A673 (cell line): ENCODE data around the gene NCOR1. TPM values are rescaled to one million over a fixed set of nuclear protein-coding genes. Genes with fewer than 3 reads are reported as not detected.

Source experiments
- BruUV-seq: library from RNA; stranded (reverse); fragments of 400-500 nt; replicated peaks from 2 replicates; lab custom pipeline; 2021; lab: Mats Ljungman, UMichigan
- CTCF ChIA-PET: fragments of 300-600 bp; sonication (Branson Sonifier 250); formaldehyde crosslinking; loops from one replicate; lab custom pipeline; 2022; ENCODE audit warnings: antibody characterized with exemption; lab: Charles Lee
- POLR2A ChIA-PET: fragments of 300-600 bp; sonication (Branson Sonifier 250); formaldehyde crosslinking; loops from one replicate; lab custom pipeline; 2022; ENCODE audit warnings: antibody characterized with exemption; ENCODE audit not compliant: low non-redundant PET; lab: Charles Lee
- DNase-seq: peaks from one replicate; pipeline ENCODE4 v3.0.0-alpha.2; 2015; ENCODE audit warnings: low spot score
- H3K27ac ChIP-seq: fragments of 200-600 bp; sonication (generic); 2 replicates; pipeline ENCODE4 v1.5.1; 2016; ENCODE audit warnings: mixed run types, low read depth, mild to moderate bottlenecking, mixed read lengths, antibody characterized with exemption, low read length; ENCODE audit not compliant: poor library complexity, severe bottlenecking
- H3K27me3 ChIP-seq: fragments of 200-600 bp; sonication (generic); replicated peaks from 2 replicates; pipeline ENCODE4 v1.6.1; 2017; ENCODE audit warnings: mixed run types, low read depth, mild to moderate bottlenecking, mixed read lengths, antibody characterized with exemption, low read length; ENCODE audit not compliant: insufficient read depth, poor library complexity
- H3K36me3 ChIP-seq: fragments of 200-600 bp; sonication (generic); 2 replicates; pipeline ENCODE4 v1.6.1; 2016; ENCODE audit warnings: mixed run types, mild to moderate bottlenecking, mixed read lengths, antibody characterized with exemption, low read length; ENCODE audit not compliant: insufficient read depth, poor library complexity, severe bottlenecking
- H3K4me1 ChIP-seq: fragments of 200-600 bp; sonication (generic); 2 replicates; pipeline ENCODE4 v1.6.1; 2017; ENCODE audit warnings: mixed run types, mild to moderate bottlenecking, mixed read lengths, antibody characterized with exemption, low read length; ENCODE audit not compliant: insufficient read depth, poor library complexity, severe bottlenecking
- H3K4me3 ChIP-seq: fragments of 200-600 bp; sonication (generic); 2 replicates; pipeline ENCODE4 v1.5.1; 2016; ENCODE audit warnings: low read depth, mixed run types, mild to moderate bottlenecking, mixed read lengths, low read length; ENCODE audit not compliant: poor library complexity, severe bottlenecking
- H3K9me3 ChIP-seq: fragments of 200-600 bp; sonication (generic); 2 replicates; pipeline ENCODE4 v1.6.1; 2016; ENCODE audit warnings: mixed run types, low read depth, mild to moderate bottlenecking, mixed read lengths, antibody characterized with exemption, low read length; ENCODE audit not compliant: poor library complexity, severe bottlenecking
- EZH2 ChIP-seq: fragments of 200-600 bp; sonication (generic); IDR thresholded peaks from 2 replicates; pipeline ENCODE4 v1.6.1; 2017; ENCODE audit warnings: borderline replicate concordance, low read depth, mild to moderate bottlenecking, mixed read lengths, antibody characterized with exemption, low read length; ENCODE audit not compliant: poor library complexity, severe bottlenecking
- intact Hi-C: fragments of 100-400 bp; cut with micrococcal nuclease; formaldehyde crosslinking; loops from one replicate; pipeline ENCODE4 v1.10.0; 2022; ENCODE audit not compliant: unreplicated experiment
- total RNA-seq: library from RNA; stranded (reverse); gene quantifications from 2 replicates; pipeline ENCODE4 v1.2.3, GENCODE V29; 2021
- TF ChIP-seq, protein P1 (sequence below): fragments of 300-800, 200-600 bp; sonication (generic); conservative IDR thresholded peaks from 2 replicates; pipeline ENCODE4 v1.5.1; 2017; ENCODE audit warnings: low read depth, mild to moderate bottlenecking, antibody characterized with exemption, low read length, moderate library complexity, mixed read lengths

Gene NCOR1
- total RNA-seq, 1 experiment from 2014 or later: 150 TPM

DNA sequence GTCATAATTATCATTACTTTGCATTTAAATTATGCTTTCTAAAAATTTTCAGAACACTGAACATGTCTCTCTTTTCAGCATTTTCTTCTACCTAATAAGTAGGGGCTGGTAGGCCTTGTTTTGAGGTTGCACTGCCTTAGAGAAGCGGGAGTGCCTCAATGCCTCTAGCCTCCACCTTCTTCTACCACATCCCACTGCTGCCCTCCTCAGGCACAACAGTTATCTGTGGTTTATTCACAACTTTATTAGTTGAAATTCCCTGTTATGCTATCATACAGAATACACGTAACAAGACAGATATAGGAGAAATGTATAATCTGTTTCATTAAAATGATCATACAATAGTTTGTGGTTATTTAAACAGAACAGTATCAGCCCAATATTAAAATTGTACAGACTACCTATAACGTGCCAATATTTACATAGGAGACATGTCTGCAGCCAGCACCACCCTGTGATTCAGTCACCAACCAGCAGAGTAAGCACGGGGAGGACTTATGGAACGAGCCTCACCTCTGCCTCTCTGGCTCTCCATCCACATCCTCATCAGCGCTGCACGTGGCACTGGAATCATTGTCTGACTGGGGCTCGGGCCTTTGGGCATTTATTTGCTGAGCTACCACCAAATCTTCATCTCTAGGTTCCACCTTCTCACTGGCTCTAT, 114.5 kb downstream of the NCOR1 start:
- POLR2A ChIA-PET: no interaction called here
- H3K27ac ChIP-seq: no peak overlapping the region
- H3K27me3 ChIP-seq: no peaks in the 10 kb centered on the region
- no peak for DNase-seq
- no peaks in the 10 kb centered on the region for H3K9me3 ChIP-seq
- intact Hi-C loops: no loop called here
- H3K4me3 ChIP-seq: no peak overlapping the region
- CTCF ChIA-PET: no interaction called here
- no TSS peak for BruUV-seq
- peaks cover 33% of the 10 kb centered on the region for H3K36me3 ChIP-seq
- TF ChIP-seq EZH2: no peak
- TF ChIP-seq, protein P1, sequence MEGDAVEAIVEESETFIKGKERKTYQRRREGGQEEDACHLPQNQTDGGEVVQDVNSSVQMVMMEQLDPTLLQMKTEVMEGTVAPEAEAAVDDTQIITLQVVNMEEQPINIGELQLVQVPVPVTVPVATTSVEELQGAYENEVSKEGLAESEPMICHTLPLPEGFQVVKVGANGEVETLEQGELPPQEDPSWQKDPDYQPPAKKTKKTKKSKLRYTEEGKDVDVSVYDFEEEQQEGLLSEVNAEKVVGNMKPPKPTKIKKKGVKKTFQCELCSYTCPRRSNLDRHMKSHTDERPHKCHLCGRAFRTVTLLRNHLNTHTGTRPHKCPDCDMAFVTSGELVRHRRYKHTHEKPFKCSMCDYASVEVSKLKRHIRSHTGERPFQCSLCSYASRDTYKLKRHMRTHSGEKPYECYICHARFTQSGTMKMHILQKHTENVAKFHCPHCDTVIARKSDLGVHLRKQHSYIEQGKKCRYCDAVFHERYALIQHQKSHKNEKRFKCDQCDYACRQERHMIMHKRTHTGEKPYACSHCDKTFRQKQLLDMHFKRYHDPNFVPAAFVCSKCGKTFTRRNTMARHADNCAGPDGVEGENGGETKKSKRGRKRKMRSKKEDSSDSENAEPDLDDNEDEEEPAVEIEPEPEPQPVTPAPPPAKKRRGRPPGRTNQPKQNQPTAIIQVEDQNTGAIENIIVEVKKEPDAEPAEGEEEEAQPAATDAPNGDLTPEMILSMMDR: no peak
- no peaks in the 10 kb centered on the region for H3K4me1 ChIP-seq

DNA sequence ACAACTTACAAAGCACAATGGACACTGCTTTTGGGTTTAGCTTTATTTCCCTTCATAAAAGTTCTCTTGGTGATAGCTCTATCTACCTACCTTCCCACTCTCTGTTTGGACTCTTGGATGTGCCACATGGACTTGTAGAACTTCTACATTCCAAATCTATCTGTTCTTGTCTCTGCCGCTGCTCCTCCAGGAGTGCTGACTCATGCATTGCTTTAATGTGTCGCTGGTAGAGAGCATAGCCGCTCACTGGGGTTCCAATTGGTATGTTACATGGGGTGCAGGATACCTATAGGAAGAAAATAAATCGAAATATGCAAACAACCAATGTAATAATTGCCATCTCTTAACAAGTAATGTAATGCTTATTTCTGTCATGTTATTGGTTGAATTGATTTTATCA, 123.6 kb downstream of the NCOR1 start:
- peak; percentile 24 for DNase-seq
- H3K36me3 ChIP-seq: peaks cover 13% of the 10 kb centered on the region
- H3K4me3 ChIP-seq: no peak overlapping the region
- no peaks in the 10 kb centered on the region for H3K27me3 ChIP-seq
- ChIA-PET CTCF (no interaction called here), POLR2A (no interaction called here)
- peak overlapping the region; percentile 2 for H3K27ac ChIP-seq
- peaks cover 16% of the 10 kb centered on the region for H3K4me1 ChIP-seq
- TF ChIP-seq EZH2: no peak
- TF ChIP-seq, protein P1: no peak
- intact Hi-C loops: no loop called here
- no peaks in the 10 kb centered on the region for H3K9me3 ChIP-seq
- no TSS peak for BruUV-seq

DNA sequence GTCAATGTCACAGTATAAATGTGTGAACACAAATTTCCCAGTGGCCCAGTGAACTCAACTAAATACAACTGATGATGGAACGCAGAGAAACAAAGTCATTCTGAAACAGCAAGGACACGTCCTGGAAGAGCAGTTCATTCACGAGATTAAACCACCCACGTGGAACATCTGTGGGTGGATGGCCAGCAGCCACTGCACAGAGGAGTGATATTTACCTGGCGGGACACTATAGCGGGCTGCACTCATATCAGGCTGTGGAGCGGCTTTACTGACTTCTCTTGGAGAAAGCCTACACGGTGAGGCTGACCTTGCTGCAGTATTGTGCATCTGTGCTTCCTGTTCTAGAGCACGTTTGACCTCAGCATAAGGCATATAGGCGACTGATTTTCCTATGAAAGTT, 128.4 kb downstream of the NCOR1 start:
- no peak for DNase-seq
- Histone ChIP-seq H3K27ac (no peak overlapping the region), H3K4me3 (no peak overlapping the region), H3K27me3 (no peaks in the 10 kb centered on the region), H3K36me3 (peaks cover 28% of the 10 kb centered on the region), H3K9me3 (no peaks in the 10 kb centered on the region), H3K4me1 (peaks cover 13% of the 10 kb centered on the region)
- POLR2A ChIA-PET: no interaction called here
- CTCF ChIA-PET: no interaction called here
- intact Hi-C loops: no loop called here
- BruUV-seq: no TSS peak
- no peak for TF ChIP-seq EZH2
- TF ChIP-seq, protein P1: no peak
